ENCODE measurements around the gene ATL1. TPM values are rescaled to one million over a fixed set of nuclear protein-coding genes. Genes with fewer than 3 reads are reported as not detected.

ATL1 gene
- total RNA-seq, 4 donors from 2014 or later: 13.5 to 34.7 (median 23.3) TPM

GRCh38 chr14:50520947-50521815, 38.8 kb upstream of the ATL1 start:
- WGBS, 2 donors: 49 to 50% methylated on average over 5 of the region's 5 CpGs

DNA sequence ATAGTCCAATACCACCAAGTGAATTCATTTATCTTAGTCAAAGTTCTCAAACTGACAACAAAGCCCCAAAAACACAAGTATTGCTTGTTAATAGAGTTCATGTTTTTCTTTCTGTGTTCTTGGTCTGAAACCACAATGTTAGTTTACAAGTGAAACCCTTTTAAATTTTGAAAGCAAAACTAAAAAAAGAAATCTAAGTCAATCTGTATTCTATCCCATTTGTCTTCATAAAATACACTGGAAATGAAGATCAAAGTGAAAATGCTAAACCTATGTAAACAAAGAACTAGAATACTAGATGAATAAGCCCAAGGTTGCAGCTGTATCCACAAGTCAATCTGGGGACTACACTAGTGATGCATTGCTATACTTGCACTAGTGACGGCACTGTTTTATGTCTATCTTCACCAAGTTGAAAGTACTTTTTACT, 38.0 kb upstream of the ATL1 start:
- Histone ChIP-seq H3K4me3 (no peak overlapping the region), H3K27me3 (no peaks in the 10 kb centered on the region), H3K9me3 (no peaks in the 10 kb centered on the region), H3K4me1 (peaks cover 0 to 83% (median 17%) of the 10 kb centered on the region in 4 donors), H3K36me3 (no peaks in the 10 kb centered on the region), H3K27ac (peak overlapping the region in 3 of 4 donors; percentile 53 to 83 (median 67))
- whole genome bisulfite sequencing, 2 donors: 50 to 56% methylated on average over 1 of the region's 1 CpG
- TF ChIP-seq POLR2A (IDR thresholded peaks at IDR 0.05) (no peak), EP300 (IDR thresholded peaks at IDR 0.05) (no peak)
- TF ChIP-seq, protein P1, sequence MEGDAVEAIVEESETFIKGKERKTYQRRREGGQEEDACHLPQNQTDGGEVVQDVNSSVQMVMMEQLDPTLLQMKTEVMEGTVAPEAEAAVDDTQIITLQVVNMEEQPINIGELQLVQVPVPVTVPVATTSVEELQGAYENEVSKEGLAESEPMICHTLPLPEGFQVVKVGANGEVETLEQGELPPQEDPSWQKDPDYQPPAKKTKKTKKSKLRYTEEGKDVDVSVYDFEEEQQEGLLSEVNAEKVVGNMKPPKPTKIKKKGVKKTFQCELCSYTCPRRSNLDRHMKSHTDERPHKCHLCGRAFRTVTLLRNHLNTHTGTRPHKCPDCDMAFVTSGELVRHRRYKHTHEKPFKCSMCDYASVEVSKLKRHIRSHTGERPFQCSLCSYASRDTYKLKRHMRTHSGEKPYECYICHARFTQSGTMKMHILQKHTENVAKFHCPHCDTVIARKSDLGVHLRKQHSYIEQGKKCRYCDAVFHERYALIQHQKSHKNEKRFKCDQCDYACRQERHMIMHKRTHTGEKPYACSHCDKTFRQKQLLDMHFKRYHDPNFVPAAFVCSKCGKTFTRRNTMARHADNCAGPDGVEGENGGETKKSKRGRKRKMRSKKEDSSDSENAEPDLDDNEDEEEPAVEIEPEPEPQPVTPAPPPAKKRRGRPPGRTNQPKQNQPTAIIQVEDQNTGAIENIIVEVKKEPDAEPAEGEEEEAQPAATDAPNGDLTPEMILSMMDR (IDR thresholded peaks at IDR 0.05): no peak
- DNase-seq (ENCODE audit: low spot score in 2 of 2): no peak

More at GRCh38 chr14:50520947-50521815, 38.8 kb upstream of the ATL1 start:
- Histone ChIP-seq H3K27ac (peak overlapping the region in 3 of 4 donors; percentile 53 to 83 (median 67)), H3K36me3 (no peaks in the 10 kb centered on the region), H3K4me3 (no peak overlapping the region), H3K4me1 (peaks cover 0 to 83% (median 20%) of the 10 kb centered on the region in 4 donors), H3K27me3 (no peaks in the 10 kb centered on the region), H3K9me3 (no peaks in the 10 kb centered on the region)
- no peak for DNase-seq (ENCODE audit: low spot score in 2 of 2)
- TF ChIP-seq, protein P1 (IDR thresholded peaks at IDR 0.05): no peak
- TF ChIP-seq POLR2A (IDR thresholded peaks at IDR 0.05) (no peak), EP300 (IDR thresholded peaks at IDR 0.05) (no peak)

DNA sequence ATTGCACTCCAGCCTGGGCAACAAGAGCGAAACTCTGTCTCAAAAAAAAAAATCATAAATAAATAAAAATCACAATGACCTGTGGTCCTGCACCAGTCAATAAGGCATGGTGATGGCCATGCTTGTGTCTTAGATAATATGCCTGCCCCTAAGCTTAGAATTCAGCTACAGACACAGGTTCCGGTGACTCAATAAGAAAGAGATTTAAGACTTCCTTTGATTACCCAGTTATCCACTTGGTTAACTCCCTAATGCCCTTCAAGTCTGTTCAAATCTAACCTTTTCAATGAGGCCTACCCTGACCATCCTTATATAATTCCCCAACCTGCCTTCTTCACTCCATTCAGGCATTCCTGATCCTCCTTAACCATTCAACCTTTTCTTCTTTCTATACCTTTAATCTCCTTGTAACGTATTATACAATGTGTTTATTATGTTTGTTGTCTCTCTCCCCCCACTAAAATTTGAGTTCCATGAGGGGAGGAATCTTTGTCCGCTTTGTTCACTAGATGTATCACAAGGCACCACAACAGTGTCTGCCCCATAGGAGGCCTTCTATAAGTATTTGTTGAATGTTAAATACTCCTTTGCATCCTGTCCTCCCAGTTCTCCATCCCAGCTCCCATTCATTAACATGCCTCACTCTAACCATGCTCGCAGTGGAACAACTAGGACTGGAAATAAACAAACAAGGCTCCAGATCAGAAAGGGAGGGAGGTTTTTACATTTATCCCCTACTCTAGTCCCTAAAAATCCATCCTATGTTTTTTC, 36.5 kb upstream of the ATL1 start:
- Histone ChIP-seq H3K4me1 (peaks cover 0 to 83% (median 17%) of the 10 kb centered on the region in 4 donors), H3K9me3 (no peaks in the 10 kb centered on the region), H3K36me3 (no peaks in the 10 kb centered on the region), H3K4me3 (no peak overlapping the region), H3K27ac (peak overlapping the region in 2 of 4 donors; percentile 11 to 23), H3K27me3 (no peaks in the 10 kb centered on the region)
- no peak for DNase-seq (ENCODE audit: low spot score in 2 of 2)
- 77 to 81% methylated on average over 5 of the region's 5 CpGs for WGBS, 2 donors
- TF ChIP-seq POLR2A (IDR thresholded peaks at IDR 0.05): no peak
- no peak for TF ChIP-seq EP300 (IDR thresholded peaks at IDR 0.05)
- TF ChIP-seq, protein P1 (IDR thresholded peaks at IDR 0.05): no peak

DNA sequence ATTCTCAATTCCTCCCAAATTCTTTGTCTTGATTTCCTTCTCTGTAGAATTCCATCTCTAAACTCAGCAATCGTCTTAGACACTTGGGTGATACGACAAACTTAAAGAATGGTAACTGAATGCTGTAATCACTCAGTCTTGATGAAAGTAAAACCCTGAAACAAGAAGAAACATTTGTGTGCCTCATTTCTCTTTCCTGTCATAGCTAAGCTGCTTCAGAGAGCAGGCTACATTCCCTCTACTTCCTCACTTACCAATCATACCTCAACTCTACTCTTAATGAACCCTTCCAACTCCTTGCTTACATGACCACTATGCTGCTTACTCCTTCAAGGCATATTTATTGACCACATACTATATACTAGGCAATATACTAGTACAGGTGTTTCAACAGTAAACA, 35.9 kb upstream of the ATL1 start:
- Histone ChIP-seq H3K9me3 (no peaks in the 10 kb centered on the region), H3K4me3 (no peak overlapping the region), H3K36me3 (no peaks in the 10 kb centered on the region), H3K4me1 (peaks cover 0 to 86% (median 17%) of the 10 kb centered on the region in 4 donors), H3K27me3 (no peaks in the 10 kb centered on the region), H3K27ac (peak overlapping the region in 1 of 4 donors; percentile 23)
- DNase-seq (ENCODE audit: low spot score in 2 of 2): no peak
- TF ChIP-seq, protein P1 (IDR thresholded peaks at IDR 0.05): no peak
- TF ChIP-seq EP300 (IDR thresholded peaks at IDR 0.05): no peak
- WGBS, 2 donors: 69 to 74% methylated on average over 2 of the region's 2 CpGs
